OCI-LY7 (cell line): Measurements from ENCODE around the gene B3GALT6. TPM values are rescaled to one million over a fixed set of nuclear protein-coding genes. Genes with fewer than 3 reads are reported as not detected.

Source experiments
- BruUV-seq: library from RNA; stranded (reverse); fragments of 400-500 nt; replicated peaks from 2 replicates; lab custom pipeline; 2021; lab: Mats Ljungman, UMichigan
- CTCF ChIA-PET: fragments of 300-600 bp; sonication (Branson Sonifier 250); formaldehyde crosslinking; loops from one replicate; lab custom pipeline; 2022; ENCODE audit warnings: antibody characterized with exemption; ENCODE audit not compliant: unreplicated experiment; lab: Charles Lee
- POLR2A ChIA-PET: fragments of 300-600 bp; sonication (Branson Sonifier 250); formaldehyde crosslinking; loops from one replicate; lab custom pipeline; 2022; ENCODE audit warnings: antibody characterized with exemption; lab: Charles Lee
- DNase-seq: peaks from one replicate; pipeline ENCODE4 v3.0.0-alpha.2; 2015; ENCODE audit warnings: low spot score
- H2AFZ ChIP-seq: fragments of 200-600 bp; sonication (generic), shearing (Covaris generic); 2 replicates; pipeline ENCODE4 v1.6.1; 2014; ENCODE audit warnings: mild to moderate bottlenecking, antibody characterized with exemption, low read length, moderate library complexity
- H3K27ac ChIP-seq: fragments of 200-600 bp; sonication (generic); 2 replicates; pipeline ENCODE4 v1.5.1; 2014; ENCODE audit warnings: mixed run types, low read depth, mild to moderate bottlenecking, moderate library complexity, low read length, inconsistent platforms; ENCODE audit not compliant: poor library complexity, severe bottlenecking
- H3K36me3 ChIP-seq: fragments of 200-600 bp; sonication (generic); 2 replicates; pipeline ENCODE4 v1.6.1; 2014; ENCODE audit warnings: mild to moderate bottlenecking, antibody characterized with exemption, low read length, moderate library complexity, mixed read lengths; ENCODE audit not compliant: insufficient read depth
- H3K4me1 ChIP-seq: fragments of 200-600 bp; sonication (generic); 2 replicates; pipeline ENCODE4 v1.5.1; 2014; ENCODE audit warnings: mild to moderate bottlenecking, low read length; ENCODE audit not compliant: insufficient read depth, poor library complexity, severe bottlenecking
- H3K4me2 ChIP-seq: fragments of 200-600 bp; sonication (generic); 2 replicates; pipeline ENCODE4 v1.6.1; 2014; ENCODE audit warnings: mild to moderate bottlenecking, low read length
- H3K4me3 ChIP-seq: fragments of 200-600 bp; sonication (generic); 2 replicates; pipeline ENCODE4 v1.5.1; 2014; ENCODE audit warnings: mild to moderate bottlenecking, low read depth, low read length; ENCODE audit not compliant: poor library complexity, severe bottlenecking
- H3K79me2 ChIP-seq: fragments of 200-600 bp; sonication (generic); 2 replicates; pipeline ENCODE4 v1.6.1; 2016; ENCODE audit warnings: low read depth, mild to moderate bottlenecking, low read length, moderate library complexity, mixed read lengths; ENCODE audit not compliant: insufficient read depth
- H3K9me2 ChIP-seq: fragments of 200-600 bp; sonication (generic); 2 replicates; pipeline ENCODE4 v1.6.1; 2016; ENCODE audit warnings: mild to moderate bottlenecking, low read length, mixed read lengths; ENCODE audit not compliant: insufficient read depth
- H3K9me3 ChIP-seq: fragments of 200-600 bp; sonication (generic); 2 replicates; pipeline ENCODE4 v1.6.1; 2014; ENCODE audit warnings: mild to moderate bottlenecking, mixed run types, low read length, mixed read lengths
- H4K20me1 ChIP-seq: fragments of 200-600 bp; sonication (generic); 2 replicates; pipeline ENCODE4 v1.6.1; 2014; ENCODE audit warnings: mild to moderate bottlenecking, antibody characterized with exemption, low read length, moderate library complexity, mixed read lengths; ENCODE audit not compliant: insufficient read depth
- EZH2phosphoT487 ChIP-seq: fragments of 200-600 bp; sonication (generic); IDR thresholded peaks from 2 replicates; pipeline ENCODE4 v1.6.1; 2018; ENCODE audit warnings: low read depth, borderline replicate concordance, mild to moderate bottlenecking, mixed run types, antibody characterized with exemption, low read length, moderate library complexity, mixed read lengths
- intact Hi-C: fragments of 100-400 bp; cut with micrococcal nuclease; formaldehyde crosslinking; loops from one replicate; pipeline ENCODE4 v1.10.0; 2022; ENCODE audit not compliant: unreplicated experiment
- total RNA-seq, 2 experiments: library from RNA; depleted of rRNA in 1 of 2; stranded (reverse); fragments of >200 nt in 1 of 2; shearing (Covaris generic) in 1 of 2; gene quantifications; 2 replicates each; pipeline ENCODE4 v1.2.3, GENCODE V29; 2014 to 2022
- TF ChIP-seq, protein P1 (sequence below): fragments of 200-600 bp; sonication (generic); conservative IDR thresholded peaks from 2 replicates; pipeline ENCODE4 v1.5.1; 2014; ENCODE audit warnings: mild to moderate bottlenecking, antibody characterized with exemption, low read length, moderate library complexity, mixed read lengths

Gene B3GALT6
- total RNA-seq, 2 experiments from 2014 or later, result 27.1 to 36.2 TPM

DNA sequence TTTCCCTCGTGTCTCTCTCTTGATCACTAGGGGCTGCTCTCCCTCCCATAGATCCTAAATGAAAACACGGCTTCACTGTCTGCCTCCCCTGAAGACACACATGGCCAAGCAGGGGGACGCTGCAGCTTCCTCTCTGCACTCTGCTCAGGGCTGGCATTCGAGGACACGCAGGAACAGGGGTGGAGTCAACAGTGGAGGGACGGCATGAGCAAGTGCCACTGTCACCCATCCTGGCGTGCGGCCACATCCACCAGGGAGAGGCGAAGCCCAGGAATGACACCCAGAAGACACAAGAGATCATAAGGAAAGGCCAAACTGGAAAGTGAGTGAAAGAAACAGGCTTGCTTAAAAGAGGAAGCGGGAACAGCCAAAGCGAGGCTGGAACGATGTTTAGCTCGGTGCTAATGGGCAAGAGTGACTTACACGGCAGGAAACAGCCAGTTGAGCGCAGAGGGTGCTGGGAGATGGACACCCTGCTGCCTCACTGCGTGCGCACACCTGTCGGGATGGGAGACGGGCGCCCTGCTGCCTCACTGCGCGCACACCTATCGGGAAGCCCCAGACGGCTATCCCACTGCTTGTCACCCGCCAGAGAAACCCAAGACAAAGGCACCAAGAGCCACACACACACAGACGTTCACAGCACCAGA lies 28.0 kb downstream of the B3GALT6 start:
- no peaks in the 10 kb centered on the region for H3K9me3 ChIP-seq
- H3K79me2 ChIP-seq, result no peaks in the 10 kb centered on the region
- POLR2A ChIA-PET, result no interaction called here
- no peaks in the 10 kb centered on the region for H4K20me1 ChIP-seq
- no peak overlapping the region for H3K27ac ChIP-seq
- H2AFZ ChIP-seq, result no peak overlapping the region
- CTCF ChIA-PET, result no interaction called here
- H3K9me2 ChIP-seq, result no peaks in the 10 kb centered on the region
- no TSS peak for BruUV-seq
- intact Hi-C loops, result no loop called here
- H3K4me1 ChIP-seq, result no peaks in the 10 kb centered on the region
- H3K36me3 ChIP-seq, result peaks cover 83% of the 10 kb centered on the region
- H3K4me3 ChIP-seq, result no peak overlapping the region
- no peak overlapping the region for H3K4me2 ChIP-seq
- no peak for DNase-seq
- TF ChIP-seq, protein P1, sequence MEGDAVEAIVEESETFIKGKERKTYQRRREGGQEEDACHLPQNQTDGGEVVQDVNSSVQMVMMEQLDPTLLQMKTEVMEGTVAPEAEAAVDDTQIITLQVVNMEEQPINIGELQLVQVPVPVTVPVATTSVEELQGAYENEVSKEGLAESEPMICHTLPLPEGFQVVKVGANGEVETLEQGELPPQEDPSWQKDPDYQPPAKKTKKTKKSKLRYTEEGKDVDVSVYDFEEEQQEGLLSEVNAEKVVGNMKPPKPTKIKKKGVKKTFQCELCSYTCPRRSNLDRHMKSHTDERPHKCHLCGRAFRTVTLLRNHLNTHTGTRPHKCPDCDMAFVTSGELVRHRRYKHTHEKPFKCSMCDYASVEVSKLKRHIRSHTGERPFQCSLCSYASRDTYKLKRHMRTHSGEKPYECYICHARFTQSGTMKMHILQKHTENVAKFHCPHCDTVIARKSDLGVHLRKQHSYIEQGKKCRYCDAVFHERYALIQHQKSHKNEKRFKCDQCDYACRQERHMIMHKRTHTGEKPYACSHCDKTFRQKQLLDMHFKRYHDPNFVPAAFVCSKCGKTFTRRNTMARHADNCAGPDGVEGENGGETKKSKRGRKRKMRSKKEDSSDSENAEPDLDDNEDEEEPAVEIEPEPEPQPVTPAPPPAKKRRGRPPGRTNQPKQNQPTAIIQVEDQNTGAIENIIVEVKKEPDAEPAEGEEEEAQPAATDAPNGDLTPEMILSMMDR, result no peak
- no peak for TF ChIP-seq EZH2phosphoT487

DNA sequence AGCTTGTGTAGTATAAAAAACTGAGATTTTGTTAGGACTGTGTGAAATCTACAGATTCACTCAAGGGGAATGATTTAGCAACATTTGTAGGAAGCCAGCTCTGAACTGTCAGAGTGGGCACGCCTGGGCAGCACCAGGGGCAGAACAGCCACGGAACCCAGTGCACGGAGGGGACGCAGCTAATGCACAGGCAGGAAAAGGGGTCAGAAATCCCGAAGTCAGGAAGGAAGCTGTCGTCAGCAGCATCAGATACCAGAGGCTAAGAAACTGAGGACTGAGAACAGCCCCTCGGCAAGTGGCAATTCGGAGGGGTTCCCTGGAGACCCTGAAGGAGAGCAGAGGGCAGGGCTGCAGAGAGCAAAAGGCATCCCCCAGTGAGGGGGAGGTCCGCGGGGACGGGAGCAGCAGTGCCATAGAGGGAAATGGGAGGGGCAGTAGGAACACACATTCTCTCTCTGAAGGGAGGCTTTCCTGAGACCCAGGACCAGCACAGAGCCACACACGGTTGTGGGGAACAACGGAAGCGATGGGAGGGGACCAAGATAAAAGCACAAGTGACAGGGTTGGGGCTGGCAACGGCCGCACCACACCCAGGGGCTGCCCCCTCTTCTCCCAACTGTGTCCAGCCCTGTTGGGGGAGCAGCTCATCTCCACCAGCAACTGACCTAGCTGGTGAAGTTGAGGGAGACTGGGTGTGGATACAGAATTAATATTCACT lies 29.0 kb downstream of the B3GALT6 start:
- peaks cover 83% of the 10 kb centered on the region for H3K36me3 ChIP-seq
- no peak overlapping the region for H2AFZ ChIP-seq
- no peak overlapping the region for H3K27ac ChIP-seq
- ChIA-PET POLR2A (interaction anchor here (0.7 to 0.8 kb wide), 2 partner anchors 12 to 145 kb away, joined by 3 read pairs; partner anchors contain the start of genes C1orf159 and UBE2J2), CTCF (no interaction called here)
- H3K79me2 ChIP-seq, result no peaks in the 10 kb centered on the region
- no peaks in the 10 kb centered on the region for H4K20me1 ChIP-seq
- no peak for TF ChIP-seq EZH2phosphoT487
- TF ChIP-seq, protein P1, result no peak
- no peak overlapping the region for H3K4me2 ChIP-seq
- H3K4me3 ChIP-seq, result no peak overlapping the region
- no peaks in the 10 kb centered on the region for H3K9me3 ChIP-seq
- BruUV-seq, result no TSS peak
- no peak for DNase-seq
- no peaks in the 10 kb centered on the region for H3K9me2 ChIP-seq
- no peaks in the 10 kb centered on the region for H3K4me1 ChIP-seq
- intact Hi-C loops, result no loop called here

DNA sequence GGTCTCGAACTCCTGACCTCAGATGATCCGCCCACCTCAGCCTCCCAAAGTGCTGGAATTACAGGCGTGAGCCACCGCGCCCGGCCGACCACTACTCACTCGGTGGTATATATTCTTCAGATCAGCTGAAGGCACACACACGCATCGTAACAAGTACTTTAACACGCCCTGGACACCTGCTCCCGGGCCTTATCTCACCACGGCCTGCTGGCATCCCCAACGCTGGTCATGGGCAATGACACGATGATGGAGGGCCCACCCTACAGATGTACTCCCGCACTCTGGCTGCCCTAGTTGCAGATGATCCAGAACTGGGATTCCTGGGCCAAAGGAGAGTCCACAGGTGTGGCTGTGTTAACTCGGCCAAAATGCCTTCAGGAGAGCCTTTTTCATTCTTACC lies 30.0 kb downstream of the B3GALT6 start:
- no peaks in the 10 kb centered on the region for H4K20me1 ChIP-seq
- no peak overlapping the region for H3K4me2 ChIP-seq
- no peak overlapping the region for H3K27ac ChIP-seq
- BruUV-seq, result no TSS peak
- no peaks in the 10 kb centered on the region for H3K9me2 ChIP-seq
- DNase-seq, result no peak
- peaks cover 77% of the 10 kb centered on the region for H3K36me3 ChIP-seq
- H3K4me1 ChIP-seq, result no peaks in the 10 kb centered on the region
- H2AFZ ChIP-seq, result no peak overlapping the region
- ChIA-PET CTCF (no interaction called here), POLR2A (no interaction called here)
- no peaks in the 10 kb centered on the region for H3K79me2 ChIP-seq
- no peaks in the 10 kb centered on the region for H3K9me3 ChIP-seq
- intact Hi-C loops, result no loop called here
- H3K4me3 ChIP-seq, result no peak overlapping the region
- TF ChIP-seq EZH2phosphoT487, result no peak
- TF ChIP-seq, protein P1, result no peak
